HepG2 (cell line): ENCODE measurements around the gene ARL16. TPM values are rescaled to one million over a fixed set of nuclear protein-coding genes. Genes with fewer than 3 reads are reported as not detected.

Experiments used
- ARID2 ChIP-seq: sonication (generic); formaldehyde crosslinking; IDR thresholded peaks from 2 replicates; pipeline ENCODE4 v1.8.1; 2022; ENCODE audit warnings: mild to moderate bottlenecking, missing genetic modification reagents, borderline replicate concordance
- ATF1 ChIP-seq: IDR thresholded peaks from 2 replicates; pipeline ENCODE4 v1.6.1; 2016; ENCODE audit warnings: mild to moderate bottlenecking, control low read depth
- CBFB ChIP-seq: sonication (generic); formaldehyde crosslinking; IDR thresholded peaks from 2 replicates; pipeline ENCODE4 v1.4.0; 2020; ENCODE audit warnings: missing genetic modification reagents
- HDAC6 ChIP-seq: fragments of 200-600 bp; sonication (generic); IDR thresholded peaks from 2 replicates; pipeline ENCODE4 v1.7.0; 2017; ENCODE audit warnings: mild to moderate bottlenecking, antibody characterized with exemption, low read length, low read depth
- MLXIP ChIP-seq: sonication (generic); formaldehyde crosslinking; IDR thresholded peaks from 2 replicates; pipeline ENCODE4 v1.9.0; 2021; ENCODE audit warnings: missing genetic modification reagents, borderline replicate concordance
- NFYB ChIP-seq: sonication (generic); formaldehyde crosslinking; IDR thresholded peaks from 2 replicates; pipeline ENCODE4 v1.4.0; 2020; ENCODE audit warnings: missing genetic modification reagents
- POLR2AphosphoS5 ChIP-seq: IDR thresholded peaks from 2 replicates; pipeline ENCODE4 v1.6.1; 2012; ENCODE audit warnings: low read depth, low read length
- RFXANK ChIP-seq: IDR thresholded peaks from 2 replicates; pipeline ENCODE4 v1.6.1; 2016
- RORA ChIP-seq: sonication (generic); formaldehyde crosslinking; IDR thresholded peaks from 2 replicates; pipeline ENCODE4 v1.5.0; 2020; ENCODE audit warnings: mild to moderate bottlenecking, missing genetic modification reagents, moderate library complexity
- SAP130 ChIP-seq: IDR thresholded peaks from 2 replicates; pipeline ENCODE4 v1.6.1; 2016; ENCODE audit warnings: low read depth
- SCMH1 ChIP-seq: sonication (generic); formaldehyde crosslinking; IDR thresholded peaks from 2 replicates; pipeline ENCODE4 v1.9.0; 2021; ENCODE audit warnings: missing genetic modification reagents, mild to moderate bottlenecking, borderline replicate concordance
- TERF1 ChIP-seq: sonication (generic); formaldehyde crosslinking; IDR thresholded peaks from 2 replicates; pipeline ENCODE4 v1.8.0; 2022; ENCODE audit warnings: mild to moderate bottlenecking, missing genetic modification reagents, moderate library complexity
- THAP11 ChIP-seq: IDR thresholded peaks from 2 replicates; pipeline ENCODE4 v1.6.1; 2016; ENCODE audit warnings: missing biosample characterization, missing genetic modification reagents
- ZMYM3 ChIP-seq: sonication (generic); formaldehyde crosslinking; IDR thresholded peaks from 2 replicates; pipeline ENCODE4 v1.5.1; 2020; ENCODE audit warnings: mild to moderate bottlenecking, missing genetic modification reagents
- ZNF224 ChIP-seq: sonication (generic); formaldehyde crosslinking; IDR thresholded peaks from 2 replicates; pipeline ENCODE4 v1.5.0; 2020; ENCODE audit warnings: mild to moderate bottlenecking, missing genetic modification reagents
- ZNF275 ChIP-seq: sonication (generic); formaldehyde crosslinking; IDR thresholded peaks from 2 replicates; pipeline ENCODE4 v1.8.0; 2022; ENCODE audit warnings: missing genetic modification reagents, mild to moderate bottlenecking, inconsistent platforms, borderline replicate concordance
- ZNF280B ChIP-seq: sonication (generic); formaldehyde crosslinking; IDR thresholded peaks from 2 replicates; pipeline ENCODE4 v1.5.0; 2020; ENCODE audit warnings: missing genetic modification reagents, mild to moderate bottlenecking, borderline replicate concordance
- ZNF292 ChIP-seq: sonication (generic); formaldehyde crosslinking; IDR thresholded peaks from 2 replicates; pipeline ENCODE4 v1.8.1; 2022; ENCODE audit warnings: mild to moderate bottlenecking, low read depth, missing genetic modification reagents, borderline replicate concordance
- ZNF3 ChIP-seq: IDR thresholded peaks from 2 replicates; pipeline ENCODE4 v1.7.0; 2017; ENCODE audit warnings: inconsistent platforms
- ZNF546 ChIP-seq: sonication (generic); formaldehyde crosslinking; conservative IDR thresholded peaks from 2 replicates; pipeline ENCODE4 v1.8.1; 2023; ENCODE audit warnings: mild to moderate bottlenecking, missing genetic modification reagents
- ZNF703 ChIP-seq: sonication (generic); formaldehyde crosslinking; IDR thresholded peaks from 2 replicates; pipeline ENCODE4 v1.5.1; 2020; ENCODE audit warnings: missing genetic modification reagents, mild to moderate bottlenecking, moderate library complexity, borderline replicate concordance
- polyA plus RNA-seq, 8 experiments: library from polyadenylated mRNA; depleted of rRNA in 3 of 8; stranded (reverse) in 7 of 8; unstranded in 1 of 8; fragments of >200 nt; fragmentation: Illumina TruSeq in 4 of 8; extraction: Trizol in 4 of 8; gene quantifications; 2 replicates each; pipeline versions ENCODE4 v1.2.1 to v1.2.3, GENCODE V29; 2011 to 2016; ENCODE audit warnings: low read depth in 4 of 8, missing spikeins in 1 of 8, mixed read lengths in 1 of 8; ENCODE audit not compliant: insufficient read depth in 1 of 8
- total RNA-seq, 5 experiments: library from RNA; depleted of rRNA; stranded (reverse); fragments of >200 nt; fragmentation: Illumina TruSeq; extraction: Trizol; gene quantifications; 2 replicates each; pipeline ENCODE4 v1.2.3, GENCODE V29; 2016; ENCODE audit warnings: low read depth in 1 of 5
- TF ChIP-seq, protein P1 (sequence below): sonication (generic); formaldehyde crosslinking; IDR thresholded peaks from 2 replicates; pipeline ENCODE4 v1.9.0; 2021; ENCODE audit warnings: missing genetic modification reagents, mild to moderate bottlenecking, borderline replicate concordance

The ARL16 gene
- total and polyA plus RNA-seq, 2 of the 13 experiments (the other 11 are each of a cell fraction or from before 2014, with no cell fraction given) = 20.8 to 30.8 TPM

GRCh38 chr17:81683584-81684441 is at the start of gene ARL16, which contains the start of gene HGS (continued):
- TF ChIP-seq ARID2 (CRISPR knock-in tag) (no peak), SAP130 (peak; percentile 98), ZNF224 (CRISPR knock-in tag) (0 out of 2 replicates have a peak, but pooled peaks have one; percentile 39), ATF1 (CRISPR knock-in tag) (peak; percentile 78; the same call in 1 of the 2 replicates), RORA (no peak), SCMH1 (CRISPR knock-in tag) (no peak), POLR2AphosphoS5 (peak; percentile 67), ZNF275 (CRISPR knock-in tag) (peak; percentile 63; the same call in 1 of the 2 replicates), TERF1 (CRISPR knock-in tag) (no peak), ZMYM3 (CRISPR knock-in tag) (no peak), ZNF703 (CRISPR knock-in tag) (no peak), ZNF280B (no peak; the same call in 1 of the 2 replicates), CBFB (peak; percentile 85), RFXANK (CRISPR knock-in tag) (peak; percentile 24; the same call in 1 of the 2 replicates), ZNF546 (CRISPR knock-in tag) (peak; percentile 96), ZNF292 (CRISPR knock-in tag) (no peak), MLXIP (CRISPR knock-in tag) (0 out of 2 replicates have a peak, but pooled peaks have one; percentile 51), HDAC6 (no peak), ZNF3 (CRISPR knock-in tag) (no peak), NFYB (CRISPR knock-in tag) (peak; percentile 99), THAP11 (CRISPR knock-in tag) (peak; percentile 95)
- TF ChIP-seq, protein P1, sequence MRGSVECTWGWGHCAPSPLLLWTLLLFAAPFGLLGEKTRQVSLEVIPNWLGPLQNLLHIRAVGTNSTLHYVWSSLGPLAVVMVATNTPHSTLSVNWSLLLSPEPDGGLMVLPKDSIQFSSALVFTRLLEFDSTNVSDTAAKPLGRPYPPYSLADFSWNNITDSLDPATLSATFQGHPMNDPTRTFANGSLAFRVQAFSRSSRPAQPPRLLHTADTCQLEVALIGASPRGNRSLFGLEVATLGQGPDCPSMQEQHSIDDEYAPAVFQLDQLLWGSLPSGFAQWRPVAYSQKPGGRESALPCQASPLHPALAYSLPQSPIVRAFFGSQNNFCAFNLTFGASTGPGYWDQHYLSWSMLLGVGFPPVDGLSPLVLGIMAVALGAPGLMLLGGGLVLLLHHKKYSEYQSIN (CRISPR knock-in tag) = no peak
